ENCODE results near the gene TIMP3.

Gene TIMP3

DNA sequence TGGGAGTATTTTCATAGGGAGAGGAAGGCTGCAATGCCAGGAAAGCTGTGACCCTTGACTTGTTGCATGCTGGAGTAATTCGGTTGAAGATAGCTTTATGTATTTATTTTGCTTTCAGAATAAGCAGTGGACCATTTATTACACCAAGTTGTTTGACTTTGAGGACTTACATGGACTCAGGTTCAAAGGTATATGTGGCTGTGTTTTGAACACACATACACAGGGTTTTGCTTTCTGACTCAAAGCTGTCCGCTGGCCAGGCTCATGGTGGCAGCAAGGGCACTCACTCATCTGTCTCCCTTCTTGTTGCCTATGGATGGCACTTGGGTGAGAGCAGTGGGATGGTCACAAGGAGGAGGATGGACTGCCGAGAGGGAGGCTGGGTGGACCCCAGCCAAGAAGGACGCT is 6.5 kb downstream of the TIMP3 start:
- no peak for DNase-seq (ENCODE audit: low read depth in 2 of 2)

DNA sequence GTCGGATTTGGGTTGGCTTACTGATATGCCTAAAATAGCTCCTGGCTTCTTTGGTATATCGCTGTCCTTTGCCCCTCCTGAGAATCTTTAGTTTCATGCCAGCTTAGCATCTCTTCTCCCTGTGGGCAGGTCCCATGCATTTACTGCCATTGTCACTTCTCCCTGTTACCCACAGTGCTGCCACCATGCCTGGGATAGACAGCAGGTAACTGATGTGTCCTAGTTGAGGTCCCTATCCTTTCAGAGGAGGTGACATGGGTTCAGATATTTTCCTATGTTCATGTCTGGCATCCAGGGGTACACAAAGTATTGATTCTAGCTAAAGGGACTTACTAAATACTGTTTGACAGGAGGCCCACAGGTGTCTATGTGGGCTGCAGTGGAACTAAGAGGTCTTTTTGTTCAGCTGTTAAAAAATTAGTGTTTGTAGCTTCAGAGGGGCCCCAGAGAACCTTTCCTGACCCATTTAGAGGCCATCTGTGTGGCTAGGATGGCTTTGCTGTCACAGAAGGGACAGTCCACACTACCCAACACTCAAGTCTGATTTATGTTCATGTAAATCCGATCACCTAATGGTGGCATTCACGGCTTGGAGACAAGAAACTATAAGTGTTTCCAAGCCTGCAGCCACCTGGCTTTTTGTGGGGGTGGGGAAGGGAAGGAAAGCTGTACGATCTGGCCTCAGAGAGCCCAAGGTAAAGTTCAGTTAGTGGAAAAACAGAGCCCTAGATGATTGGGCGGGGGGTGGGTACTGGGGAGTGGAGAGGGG is 8.5 kb downstream of the TIMP3 start:
- no peak for DNase-seq (ENCODE audit: low read depth in 2 of 2)

DNA sequence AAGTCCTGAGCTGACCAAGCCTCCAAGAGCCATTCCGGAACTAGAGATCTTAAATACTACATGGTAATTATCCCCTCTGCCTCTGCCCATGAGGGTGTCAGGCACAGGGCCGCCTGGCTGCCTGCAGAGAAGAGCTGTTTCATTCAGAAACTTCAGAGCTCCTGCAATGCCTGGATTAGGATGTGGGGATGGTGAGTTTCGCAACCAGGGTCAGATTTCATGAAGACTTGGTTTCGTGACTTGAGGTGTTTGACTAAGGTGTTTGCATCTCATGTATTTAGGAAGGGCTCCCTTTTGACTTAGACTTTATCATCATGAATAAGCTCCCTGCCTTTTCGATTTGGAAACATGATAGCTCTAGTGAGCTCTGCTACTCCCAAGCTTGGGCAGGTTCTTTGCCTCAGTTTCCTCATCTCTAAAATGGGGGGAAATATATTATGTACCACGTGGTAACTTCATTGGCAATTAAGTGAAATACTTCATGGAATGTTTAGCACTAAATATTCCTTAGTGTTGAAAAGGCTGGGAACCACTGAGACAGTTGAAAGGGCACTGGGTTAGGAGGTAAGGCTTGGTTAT is 9.1 kb downstream of the TIMP3 start:
- no peak for DNase-seq (ENCODE audit: low read depth in 2 of 2)

DNA sequence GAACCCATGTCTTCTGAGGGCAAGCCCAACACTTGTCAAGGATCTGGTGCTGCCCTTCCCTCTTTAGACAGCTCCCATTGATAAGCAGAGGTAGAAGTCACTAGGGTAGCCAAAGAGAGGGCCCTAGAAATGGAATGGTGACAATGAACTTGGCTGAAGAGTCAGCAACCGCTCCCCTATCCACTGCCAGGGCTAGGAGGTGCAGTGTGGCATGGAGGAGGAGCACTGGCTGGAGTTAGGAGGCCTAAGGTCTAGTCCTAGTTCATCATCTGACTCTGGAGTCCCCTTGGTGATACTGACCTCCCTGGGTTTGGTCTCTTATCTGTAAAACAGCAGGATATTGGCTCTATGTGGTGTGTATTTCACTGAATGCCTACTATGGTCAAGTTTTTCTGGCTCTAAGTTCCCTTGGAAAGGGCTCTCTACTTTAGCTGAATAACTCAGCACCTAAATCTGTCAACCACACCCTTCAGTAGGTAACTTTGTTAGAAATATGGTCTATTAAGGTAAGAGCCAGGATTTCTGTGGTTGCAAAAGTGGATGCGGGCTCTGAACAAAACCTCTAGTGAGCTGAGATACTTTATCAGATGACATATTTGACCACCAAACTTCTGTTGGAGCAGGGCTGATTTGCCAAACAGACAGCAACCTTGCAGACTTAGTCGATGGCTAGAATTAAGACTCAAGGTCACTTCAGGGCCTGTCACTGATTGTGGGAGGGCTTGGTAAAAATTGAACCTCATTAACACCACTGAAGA is 10.5 kb downstream of the TIMP3 start:
- no peak for DNase-seq (ENCODE audit: low read depth in 2 of 2)

DNA sequence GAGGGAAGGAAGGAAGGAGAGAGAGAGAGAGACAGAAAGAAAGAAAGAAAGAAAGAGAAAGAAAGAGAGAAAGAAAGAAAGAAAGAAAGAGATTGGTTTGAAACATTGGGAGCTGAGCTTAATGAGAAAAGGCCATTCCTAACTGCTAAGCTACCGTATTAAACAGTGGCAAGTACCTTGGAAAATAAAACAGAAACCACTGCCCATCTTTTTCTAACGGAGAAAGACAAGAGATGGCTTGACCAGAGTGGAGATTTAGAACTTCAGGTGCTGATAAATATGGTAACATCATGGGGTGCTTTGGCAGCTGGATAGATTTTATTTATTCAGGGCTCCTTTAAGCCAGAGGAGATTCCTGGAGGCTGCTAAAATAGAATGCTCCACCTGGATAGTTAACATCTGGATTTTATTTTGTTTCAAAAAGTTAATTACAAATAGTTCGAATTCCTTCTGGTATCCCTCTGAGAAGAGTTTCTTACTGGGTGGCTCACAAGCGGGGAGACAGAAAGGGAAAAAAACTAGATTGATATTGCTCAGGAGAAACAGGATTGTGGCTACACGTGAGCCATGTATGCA is 12.9 kb downstream of the TIMP3 start:
- no peak for DNase-seq (ENCODE audit: low read depth in 2 of 2)

DNA sequence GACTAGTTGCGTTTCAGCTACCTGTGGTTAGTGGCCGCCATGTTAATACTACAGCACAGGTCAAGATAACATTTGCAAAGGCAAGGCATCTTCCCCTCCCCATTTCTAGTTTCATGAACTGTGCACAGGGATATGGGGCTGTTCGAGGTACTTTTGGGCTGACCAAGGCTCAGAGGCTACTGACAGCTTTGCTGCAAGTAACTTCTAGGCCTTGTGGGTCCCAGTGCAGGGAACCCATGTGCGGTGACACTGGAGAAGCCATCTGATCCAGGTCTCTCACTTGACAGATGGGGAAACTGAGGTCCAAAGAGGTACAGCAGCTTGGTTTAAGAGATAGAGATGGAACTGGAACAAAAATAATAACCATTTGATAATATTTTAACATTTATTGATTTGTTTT is 13.6 kb downstream of the TIMP3 start:
- no peak for DNase-seq (ENCODE audit: low read depth in 2 of 2)

DNA sequence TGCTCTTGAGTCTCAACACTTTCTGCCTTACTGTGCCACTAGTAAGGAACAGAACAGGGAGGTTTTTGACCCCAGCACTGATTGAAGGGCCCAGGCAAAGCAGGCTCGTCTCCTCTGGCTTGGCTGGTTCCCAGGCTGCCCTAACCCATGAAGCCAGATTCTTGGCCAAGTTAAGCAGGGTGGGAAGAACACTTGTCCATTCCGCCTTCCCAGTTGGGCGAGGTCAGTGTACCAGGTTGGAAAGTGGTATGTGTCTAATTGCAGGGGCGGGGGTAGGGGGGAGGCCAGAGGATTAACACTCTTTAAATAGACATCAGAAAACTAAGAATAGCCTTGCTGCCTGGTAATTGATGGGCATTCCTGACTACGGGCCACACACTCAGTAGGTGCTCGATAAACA is 14.4 kb downstream of the TIMP3 start:
- no peak for DNase-seq (ENCODE audit: low read depth in 2 of 2)

DNA sequence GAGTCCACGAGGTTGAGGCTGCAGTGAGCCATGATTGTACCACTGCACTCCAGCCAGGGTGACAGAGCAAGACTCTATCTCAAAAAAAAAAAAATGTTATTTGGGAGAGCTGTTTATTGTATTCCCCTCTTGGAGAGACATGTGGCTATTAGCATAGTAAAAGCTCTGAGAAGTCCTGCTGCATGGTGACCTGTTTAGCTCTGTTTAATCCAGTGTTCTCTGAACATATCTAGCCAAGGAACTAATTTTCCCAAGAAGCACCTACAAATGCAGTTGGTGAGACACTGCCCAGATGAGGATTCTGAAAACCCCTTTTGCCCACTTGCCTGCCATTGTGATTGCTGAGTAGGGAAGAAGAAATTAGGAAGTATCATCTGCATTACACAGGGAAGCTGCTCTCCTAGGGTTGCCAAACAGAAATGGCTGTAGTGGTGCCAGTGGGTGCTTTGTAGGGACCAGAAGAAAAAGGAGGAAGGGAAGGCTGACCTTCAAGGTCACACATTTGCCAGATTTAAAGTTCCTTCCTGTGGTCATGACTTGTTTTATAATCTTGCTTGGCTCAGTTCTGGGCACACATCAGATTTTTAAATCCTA is 15.7 kb downstream of the TIMP3 start:
- no peak for DNase-seq (ENCODE audit: low read depth in 2 of 2)

DNA sequence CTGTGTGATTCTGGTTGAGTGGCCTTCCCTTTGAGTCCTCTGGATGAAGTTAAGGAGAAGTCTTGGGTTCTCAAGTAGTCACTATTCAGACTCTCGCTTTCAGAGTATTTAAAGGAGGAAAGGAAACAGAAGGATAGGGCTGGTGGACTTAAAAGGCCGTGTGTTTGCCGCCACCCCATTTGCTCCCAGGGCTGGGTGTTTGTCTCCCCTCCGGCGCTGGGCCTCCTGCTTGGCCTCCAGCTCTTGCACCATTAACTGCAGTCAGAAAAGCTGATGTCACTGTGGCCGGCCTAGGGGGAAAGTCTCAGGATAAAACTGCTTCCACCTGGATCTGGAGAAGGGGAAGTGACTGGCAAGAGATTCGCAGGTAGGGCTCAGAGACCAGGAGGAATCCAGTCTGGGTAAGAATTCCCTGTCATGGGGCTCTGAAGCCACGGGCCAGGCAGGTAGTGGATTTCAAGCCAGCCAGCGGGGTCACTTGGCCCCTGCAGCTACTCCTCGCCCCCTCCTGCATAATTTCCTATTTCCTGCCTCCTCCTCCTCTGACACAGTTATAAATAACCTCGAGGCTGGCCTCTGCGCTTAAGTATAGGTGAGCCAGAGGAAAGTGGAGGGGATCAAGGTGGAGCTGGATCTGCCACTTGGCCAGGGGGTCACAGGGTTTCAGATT is 17.1 kb downstream of the TIMP3 start:
- DNase-seq (ENCODE audit: low read depth in 2 of 2): no peak

DNA sequence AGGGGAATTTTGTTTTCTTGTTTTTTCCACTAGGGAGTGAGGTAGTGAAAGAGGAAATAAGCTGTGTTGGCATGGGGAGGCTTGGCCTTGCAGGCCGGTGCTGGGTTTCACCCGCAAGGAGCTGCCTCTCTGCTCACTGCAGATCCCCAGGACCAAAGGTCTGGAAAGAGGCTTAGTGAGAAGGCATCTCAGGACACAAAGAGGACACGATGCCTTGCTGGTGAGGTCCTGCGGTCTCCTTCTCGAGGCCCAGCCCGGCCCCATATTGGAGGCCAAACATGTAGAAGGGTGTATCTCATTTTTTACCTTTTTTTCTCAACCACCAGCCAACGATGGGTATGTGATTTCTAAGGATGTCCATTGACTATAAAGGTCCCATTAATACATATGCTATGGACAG is 17.6 kb downstream of the TIMP3 start:
- no peak for DNase-seq (ENCODE audit: low read depth in 2 of 2)

DNA sequence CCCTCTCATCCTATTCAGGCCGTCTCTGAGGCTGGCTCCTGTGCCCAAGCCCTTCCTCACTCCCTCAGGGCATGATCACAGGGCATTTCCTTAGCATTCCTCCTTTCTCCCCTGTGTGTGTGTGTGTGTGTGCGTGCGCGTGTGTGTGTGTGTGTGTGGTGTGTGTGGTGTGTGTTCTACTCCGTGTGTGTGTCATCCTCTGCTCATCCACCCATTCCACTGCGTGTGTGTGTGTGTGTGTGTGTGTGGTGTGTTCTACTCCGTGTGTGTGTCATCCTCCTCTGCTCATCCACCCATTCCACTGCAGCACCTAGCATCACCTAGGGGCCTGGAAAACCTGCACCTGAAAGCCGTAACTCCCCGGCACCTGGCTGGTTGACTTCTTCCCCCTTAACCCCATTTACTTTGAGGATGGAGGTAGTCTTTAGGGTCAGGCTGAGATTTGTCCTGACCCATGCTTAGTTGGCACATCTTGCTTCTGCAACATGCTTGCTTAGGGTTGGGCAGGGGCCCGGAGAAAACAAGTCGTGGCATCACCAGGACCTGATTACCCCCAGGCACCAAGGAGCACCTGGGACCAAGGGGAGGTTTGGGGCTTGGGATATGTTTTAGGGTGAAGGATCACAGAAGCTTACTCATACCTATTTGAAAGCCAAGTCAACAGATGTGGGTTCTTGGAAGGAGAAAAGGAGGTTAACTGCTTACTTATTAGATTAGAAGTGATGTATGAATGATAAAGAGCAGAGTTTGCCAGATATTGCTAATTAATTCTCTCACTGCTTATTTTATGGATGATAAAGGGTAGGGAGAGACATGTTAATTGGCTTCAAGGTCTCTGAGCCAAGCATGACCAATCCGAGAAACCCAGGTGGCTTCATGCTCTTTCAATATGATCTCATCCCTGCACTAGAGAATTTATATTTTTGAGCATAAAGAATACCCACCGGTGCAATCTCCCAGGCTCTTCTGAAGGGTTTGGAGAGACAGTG is 18.9 kb downstream of the TIMP3 start:
- DNase-seq (ENCODE audit: low read depth in 2 of 2): no peak

DNA sequence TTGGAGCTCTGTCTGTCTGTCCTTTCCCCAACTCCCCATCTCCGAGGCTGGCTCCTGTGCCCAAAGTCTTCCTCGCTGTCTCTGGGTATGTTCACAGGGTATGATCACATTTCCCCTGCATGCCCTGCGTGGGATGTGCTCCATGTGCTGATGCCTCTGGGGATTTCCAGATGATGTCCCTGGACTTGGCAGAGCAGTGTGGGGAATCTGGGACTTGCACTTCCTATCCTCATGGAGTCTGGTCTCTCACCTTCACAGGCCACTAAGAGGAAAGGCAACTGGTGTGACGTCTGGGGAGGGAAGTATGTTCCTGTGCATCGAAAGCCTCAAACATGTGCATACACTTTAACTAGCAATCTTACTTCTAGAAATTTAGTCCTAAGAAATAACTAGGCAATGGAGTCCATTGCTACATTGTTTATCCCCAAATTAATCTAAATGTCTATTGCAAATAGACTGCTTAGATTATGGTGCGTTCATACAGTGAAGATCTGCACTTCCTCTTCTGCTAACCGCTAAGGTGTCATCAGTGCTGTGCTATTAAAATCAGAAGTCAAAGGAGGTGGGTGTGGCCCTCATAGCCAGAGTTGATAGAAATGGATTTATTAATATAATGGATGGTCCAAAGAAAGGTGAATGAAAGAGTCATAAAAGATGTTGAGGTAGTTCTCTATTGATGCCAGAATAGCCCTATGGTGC is 20.8 kb downstream of the TIMP3 start:
- DNase-seq (ENCODE audit: low read depth in 2 of 2): no peak

DNA sequence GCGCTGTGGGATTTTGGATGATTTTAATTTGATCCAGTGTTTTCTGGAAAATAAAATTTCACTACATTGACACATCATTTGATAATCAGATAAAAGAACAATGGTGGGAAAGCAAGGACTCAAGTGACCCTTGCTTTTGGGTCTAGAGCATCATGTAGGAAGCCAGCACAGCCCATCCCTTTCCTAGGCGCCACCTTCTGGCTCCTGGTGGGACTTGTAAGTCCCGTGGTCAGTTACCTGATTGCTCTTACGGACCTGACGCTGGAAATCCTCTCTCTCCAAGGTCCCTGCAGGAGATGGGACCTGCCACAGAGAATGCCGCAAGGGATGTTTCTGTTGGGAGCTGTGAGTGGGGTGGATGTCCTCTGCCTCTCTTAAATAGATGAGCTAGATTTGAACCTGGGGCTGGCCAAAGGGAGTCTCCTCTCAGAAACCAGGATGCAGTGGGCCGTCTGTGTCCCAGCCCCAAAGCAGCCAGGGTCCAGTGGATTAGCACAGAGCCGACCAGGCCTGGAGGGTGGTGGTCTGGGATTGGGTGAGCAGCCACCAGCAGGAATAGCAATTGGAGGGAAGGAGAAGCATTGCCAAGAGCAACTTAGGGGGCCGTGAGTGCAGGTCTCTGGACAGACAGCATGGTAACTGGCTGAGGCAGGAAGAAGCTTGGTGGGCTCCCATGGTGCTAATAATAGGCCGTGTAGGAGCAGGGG is 21.7 kb downstream of the TIMP3 start:
- no peak for DNase-seq (ENCODE audit: low read depth in 2 of 2)

DNA sequence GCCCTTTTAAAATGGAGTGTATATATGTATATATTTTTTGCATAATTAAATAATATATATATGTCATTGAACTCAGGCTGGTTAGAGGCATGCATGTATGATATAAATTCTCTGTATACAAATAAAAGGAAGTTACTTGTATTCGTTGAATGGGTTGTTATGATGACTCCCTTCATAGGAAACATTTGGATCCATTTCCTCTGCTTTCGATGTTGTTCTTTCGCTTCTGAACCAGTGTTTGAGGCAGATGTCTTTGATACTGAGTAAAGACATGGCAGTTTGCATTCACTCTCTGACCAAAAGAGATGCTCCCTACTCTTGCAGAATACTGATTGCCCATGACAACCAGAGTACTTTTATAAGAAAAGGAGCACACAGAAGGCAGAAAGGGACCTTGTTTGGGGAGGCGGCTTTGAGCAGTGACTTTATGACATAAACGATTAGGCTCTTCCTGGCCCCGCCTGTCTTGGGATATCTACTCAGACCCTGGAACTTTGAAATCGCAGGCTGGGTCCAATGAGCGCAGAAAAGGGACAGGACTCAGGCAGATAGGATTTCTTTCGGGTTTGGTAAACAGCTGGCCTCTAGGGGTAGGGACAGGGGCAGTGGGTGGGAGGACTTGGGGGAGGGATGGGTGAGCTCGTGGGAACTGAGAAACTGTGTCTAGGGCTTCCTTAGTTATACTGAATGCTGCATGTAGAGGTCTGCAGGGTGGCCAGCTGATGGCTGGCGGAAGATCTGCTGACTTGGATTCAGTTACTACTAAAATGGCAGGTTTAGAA is 23.2 kb downstream of the TIMP3 start:
- DNase-seq (ENCODE audit: low read depth in 2 of 2): no peak

DNA sequence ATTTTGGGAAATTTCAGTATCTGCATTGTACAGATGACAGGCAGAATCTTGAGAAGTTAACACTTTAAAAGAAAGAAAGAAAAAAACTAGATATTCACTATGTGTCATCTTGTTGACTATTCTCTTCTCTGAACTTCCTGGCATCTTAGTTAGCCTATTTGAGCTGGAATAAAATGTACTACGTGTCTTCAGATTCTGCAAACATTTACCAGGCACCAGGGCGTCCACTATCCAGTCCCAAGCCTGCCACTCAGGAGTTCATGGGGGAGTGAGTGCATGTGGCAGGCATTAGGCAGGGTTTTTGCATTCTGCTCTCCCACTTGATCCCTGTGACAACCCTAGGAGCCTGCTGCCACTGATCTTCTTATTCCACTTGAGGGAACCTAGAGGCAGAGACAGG is 25.0 kb downstream of the TIMP3 start:
- DNase-seq (ENCODE audit: low read depth in 2 of 2): no peak

DNA sequence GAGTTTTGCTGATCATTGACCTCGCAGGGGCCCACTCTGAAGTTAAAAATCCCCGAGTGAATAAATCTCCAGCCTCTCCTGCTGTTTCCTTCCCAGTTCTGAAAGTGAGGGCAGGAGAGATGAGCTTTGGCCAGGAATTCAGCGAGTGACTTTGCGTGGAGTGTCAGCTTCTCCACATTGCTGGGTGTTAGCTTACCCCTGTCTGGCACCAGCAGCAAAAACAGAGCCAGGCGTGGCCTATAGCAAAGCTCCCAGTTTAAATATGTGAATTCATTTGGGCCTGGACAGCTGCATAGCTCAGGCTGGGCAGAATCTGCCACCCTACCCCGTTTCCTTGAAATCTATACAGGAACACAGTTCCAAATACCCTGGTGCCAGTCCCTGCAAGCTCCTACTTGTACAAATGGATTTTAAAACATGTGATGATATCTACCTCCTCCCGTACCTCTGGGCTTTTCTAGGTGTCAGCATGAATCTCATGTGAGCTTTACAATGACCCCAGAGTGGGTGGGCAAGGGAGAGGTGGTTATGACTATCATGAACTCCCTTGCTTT is 25.6 kb downstream of the TIMP3 start:
- DNase-seq (ENCODE audit: low read depth in 2 of 2): no peak

DNA sequence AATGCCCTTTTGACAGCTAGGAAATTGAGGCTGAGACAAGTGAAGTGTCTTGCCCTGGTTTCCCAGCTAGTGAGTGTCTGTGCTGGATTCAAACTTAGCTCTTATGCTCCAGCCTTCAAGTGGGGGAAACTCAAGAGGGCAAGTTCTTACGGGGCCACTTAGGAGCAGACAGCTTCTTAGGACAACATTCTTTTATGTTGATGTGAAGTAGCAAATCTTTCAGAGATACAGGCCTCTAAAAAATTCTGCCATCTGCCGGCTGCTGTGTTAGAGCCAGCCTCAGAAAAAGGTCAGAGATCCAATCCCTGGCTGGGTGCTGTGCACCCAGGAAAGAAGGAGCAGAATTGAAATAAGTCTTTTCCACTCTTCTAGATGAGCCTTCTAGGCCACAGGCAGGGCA is 26.6 kb downstream of the TIMP3 start:
- no peak for DNase-seq (ENCODE audit: low read depth in 2 of 2)

DNA sequence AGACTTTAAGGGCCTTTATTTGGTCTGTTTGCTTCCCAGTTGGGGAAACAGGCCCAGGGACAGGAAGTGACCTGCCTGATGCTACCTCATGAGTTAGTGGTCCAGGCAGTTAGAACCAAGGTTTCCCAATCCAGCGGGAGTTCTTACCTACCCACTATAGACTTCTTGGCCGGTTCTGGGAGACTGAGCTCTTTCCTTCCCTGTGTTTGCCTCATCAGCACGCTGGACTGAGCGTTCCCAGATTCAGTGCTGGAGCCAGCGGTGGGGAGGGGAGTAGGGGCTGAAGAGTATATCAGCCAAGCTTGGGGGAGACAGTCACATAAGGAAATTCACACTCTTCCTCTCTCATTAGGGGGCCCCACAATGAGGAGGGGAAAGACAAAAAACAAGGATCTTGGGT is 27.1 kb downstream of the TIMP3 start:
- no peak for DNase-seq (ENCODE audit: low read depth in 2 of 2)
